NCI-H748 (cell line): ENCODE data around the gene AIRE.
A peak's percentile ranks its signal among the peaks of the same experiment; 100 is the strongest.

Source experiments
- DNase-seq: peaks from one replicate; lab custom pipeline; 2025; ENCODE audit not compliant: unreplicated experiment; lab: John Stamatoyannopoulos, UW

AIRE gene

DNA sequence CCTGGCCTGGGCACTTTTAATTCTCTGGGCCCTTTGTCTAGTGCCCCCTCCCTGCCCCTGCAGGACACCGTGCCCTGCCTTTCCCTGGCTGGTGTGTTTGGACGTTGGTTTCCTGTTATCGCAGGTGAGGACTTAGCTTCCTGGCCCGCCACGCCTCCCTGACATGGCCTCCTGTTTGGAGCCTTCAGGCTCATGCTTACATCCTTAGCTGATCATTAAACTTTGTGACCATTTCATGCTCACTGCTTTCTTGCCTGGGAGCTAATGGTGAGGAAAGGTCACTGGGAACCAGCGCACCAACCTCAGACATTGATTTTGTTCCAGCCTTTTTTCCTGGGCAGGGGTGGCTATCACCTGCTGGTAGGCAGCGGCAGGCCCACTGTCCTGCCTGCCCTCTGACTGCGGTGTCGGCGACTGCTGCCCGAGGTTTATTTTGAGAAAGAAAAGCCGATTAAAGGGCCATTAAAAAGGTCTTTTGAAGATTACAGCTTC is 17.9 kb downstream of the AIRE start:
- no peak for DNase-seq

- no peak for DNase-seq
These were observed 18.4 kb downstream of the AIRE start for GRCh38 chr21:44304011-44304616.

GRCh38 chr21:44304877-44305293 is 19.2 kb downstream of the AIRE start:
- DNase-seq = peak; percentile 27

DNA sequence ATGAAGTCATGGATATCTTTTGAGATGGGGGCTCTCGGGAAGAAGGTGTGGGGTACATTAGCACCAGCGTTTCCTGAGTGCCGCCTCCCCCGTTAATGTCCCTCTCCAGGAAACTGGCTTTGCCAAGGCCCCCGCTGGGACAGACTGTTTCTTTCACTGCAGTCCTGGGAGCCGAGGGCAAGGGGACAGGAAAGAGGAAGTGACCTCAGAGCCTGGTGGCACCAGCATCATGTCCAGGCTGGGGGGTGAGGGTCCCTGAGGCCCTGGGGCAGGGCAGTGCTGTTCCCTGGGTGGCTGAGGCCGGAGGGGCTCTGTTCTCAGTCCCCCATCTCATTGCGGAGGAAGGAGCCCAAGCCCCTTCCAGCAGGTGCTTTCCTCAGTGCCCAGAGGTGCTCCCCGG is 20.0 kb downstream of the AIRE start:
- no peak for DNase-seq

- no peak for DNase-seq
These were observed 21.4 kb downstream of the AIRE start for GRCh38 chr21:44306936-44307704.

DNA sequence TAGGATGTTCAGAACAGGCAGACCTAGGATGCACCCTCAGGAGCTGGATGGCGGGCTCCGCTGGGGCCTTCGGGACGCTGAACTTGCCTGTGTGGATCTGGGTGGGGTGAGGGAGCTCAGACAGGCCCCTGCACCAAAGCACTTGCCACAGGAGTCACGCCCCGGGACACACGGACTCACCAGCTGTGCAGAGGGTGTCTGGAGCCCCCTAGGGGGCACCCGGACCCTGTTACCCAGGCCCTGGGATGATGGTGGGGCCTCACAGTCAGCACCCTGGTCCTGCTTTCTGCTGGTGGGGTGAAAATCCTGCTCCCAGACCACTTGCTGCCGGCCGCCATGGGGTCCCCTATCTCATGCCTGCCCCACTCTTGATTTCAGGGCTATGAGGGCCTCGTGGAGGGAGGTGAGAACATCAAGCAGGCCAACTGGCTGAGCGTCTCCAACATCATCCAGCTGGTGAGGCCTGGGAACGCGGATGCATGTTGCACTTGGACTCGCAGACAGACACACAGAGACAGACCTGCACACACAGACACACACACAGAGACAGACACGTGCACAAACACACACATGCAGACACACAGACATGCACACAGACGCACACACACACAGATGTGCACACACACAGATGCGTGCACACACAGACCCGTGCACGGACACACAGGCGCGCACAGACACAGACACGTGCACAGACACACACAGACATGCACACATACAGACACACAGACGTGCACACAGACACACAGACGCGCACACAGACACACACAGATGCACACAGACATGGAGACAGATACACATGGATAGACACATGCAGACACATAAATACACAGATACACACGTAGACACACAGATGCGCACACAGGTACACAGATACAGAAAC is 25.2 kb downstream of the AIRE start:
- DNase-seq = no peak

- no peak for DNase-seq
These were observed 26.4 kb downstream of the AIRE start for GRCh38 chr21:44312089-44312488.

DNA sequence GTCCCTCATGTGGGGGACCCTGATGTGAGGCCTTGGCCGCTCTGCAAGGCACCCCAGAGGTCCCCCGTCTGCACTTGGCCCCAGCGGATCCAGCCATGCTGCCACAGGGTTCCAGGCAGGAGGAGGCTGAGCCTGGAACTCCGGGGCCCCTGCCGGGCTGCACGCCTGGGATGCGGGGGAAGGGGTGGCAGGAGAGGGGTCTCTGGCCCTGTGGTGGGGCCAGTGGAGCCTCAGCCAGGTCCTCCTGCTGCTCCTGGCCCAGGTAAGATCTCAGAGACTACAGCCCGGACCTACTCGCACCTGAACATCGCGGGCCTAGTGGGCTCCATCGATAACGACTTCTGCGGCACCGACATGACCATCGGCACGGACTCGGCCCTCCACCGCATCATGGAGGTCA is 27.0 kb downstream of the AIRE start:
- no peak for DNase-seq

GRCh38 chr21:44313451-44313850 is 27.8 kb downstream of the AIRE start:
- no peak for DNase-seq

GRCh38 chr21:44314128-44314527 is 28.5 kb downstream of the AIRE start:
- DNase-seq = no peak

DNA sequence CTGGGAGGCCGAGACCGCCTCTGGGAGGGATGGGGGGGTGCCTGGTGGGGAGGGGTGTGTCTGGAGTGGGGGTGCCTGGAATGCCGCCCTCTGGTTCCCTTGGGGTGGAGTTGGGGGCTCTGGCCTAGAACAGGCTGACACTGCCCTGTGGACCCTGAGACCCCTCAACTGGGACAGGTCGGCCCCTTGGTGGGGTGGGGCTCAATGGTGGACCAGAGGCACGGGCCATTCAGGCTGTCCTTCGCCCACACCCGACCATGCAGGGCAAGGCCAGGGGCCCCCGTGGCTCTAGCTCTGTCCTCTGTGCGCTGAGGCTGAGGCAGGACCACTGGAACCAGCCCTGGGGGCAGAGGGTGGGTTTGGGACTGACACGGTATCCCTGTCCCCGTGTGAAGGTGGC is 28.9 kb downstream of the AIRE start:
- no peak for DNase-seq

DNA sequence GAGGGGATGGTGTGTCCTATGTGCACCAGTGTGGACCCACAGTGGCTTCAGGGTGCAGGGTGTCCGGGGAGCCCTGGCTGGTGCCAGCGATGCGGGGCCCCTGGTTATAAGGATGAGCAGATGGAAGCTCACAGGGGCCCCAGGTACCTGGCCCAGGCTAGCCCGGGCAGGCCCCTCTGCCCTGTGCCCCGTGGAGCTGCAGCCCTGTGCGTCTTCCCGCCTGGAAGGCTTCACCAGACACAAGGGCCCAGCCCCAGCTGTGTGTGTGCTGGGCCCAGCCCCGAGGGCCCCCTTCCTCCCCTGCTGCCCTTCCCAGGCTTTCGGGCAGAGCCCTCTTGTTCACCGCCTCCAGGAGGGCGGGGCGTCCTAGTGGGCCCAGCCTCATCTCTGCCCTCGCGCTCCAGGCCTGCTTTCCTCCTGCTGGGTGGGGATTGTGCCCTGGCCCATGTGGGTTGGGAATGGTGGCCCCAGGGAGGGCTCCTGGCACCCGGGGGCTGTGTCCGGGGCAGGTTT is 30.1 kb downstream of the AIRE start:
- no peak for DNase-seq

DNA sequence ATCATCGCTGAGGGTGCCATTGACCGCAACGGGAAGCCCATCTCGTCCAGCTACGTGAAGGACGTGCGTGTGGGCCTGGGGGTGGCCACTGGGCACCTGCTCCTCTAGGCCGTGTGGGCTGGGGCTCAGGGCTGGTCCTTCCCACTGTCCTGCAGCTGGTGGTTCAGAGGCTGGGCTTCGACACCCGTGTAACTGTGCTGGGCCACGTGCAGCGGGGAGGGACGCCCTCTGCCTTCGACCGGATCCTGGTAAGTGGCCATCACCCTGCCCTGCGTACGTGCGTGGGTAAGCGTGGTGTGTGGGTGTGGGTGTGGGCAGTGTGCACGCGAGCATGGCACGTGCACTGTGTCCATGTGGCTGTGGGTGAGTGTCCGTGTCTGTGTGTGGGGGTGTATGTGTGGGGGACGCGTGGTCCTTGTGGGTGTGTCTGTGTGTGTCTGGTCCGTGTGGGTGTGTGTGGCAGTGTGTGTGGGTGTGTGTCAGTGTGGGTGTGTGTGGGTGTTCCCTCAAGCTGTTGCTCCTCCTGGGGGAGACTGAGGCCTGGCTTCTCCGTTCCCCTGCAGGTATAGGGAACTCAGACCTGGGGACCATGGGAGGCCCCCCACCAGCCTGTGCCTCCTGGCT is 30.7 kb downstream of the AIRE start:
- no peak for DNase-seq

GRCh38 chr21:44317241-44317782 is 31.6 kb downstream of the AIRE start:
- DNase-seq = no peak

GRCh38 chr21:44317871-44318270 is 32.2 kb downstream of the AIRE start:
- no peak for DNase-seq

DNA sequence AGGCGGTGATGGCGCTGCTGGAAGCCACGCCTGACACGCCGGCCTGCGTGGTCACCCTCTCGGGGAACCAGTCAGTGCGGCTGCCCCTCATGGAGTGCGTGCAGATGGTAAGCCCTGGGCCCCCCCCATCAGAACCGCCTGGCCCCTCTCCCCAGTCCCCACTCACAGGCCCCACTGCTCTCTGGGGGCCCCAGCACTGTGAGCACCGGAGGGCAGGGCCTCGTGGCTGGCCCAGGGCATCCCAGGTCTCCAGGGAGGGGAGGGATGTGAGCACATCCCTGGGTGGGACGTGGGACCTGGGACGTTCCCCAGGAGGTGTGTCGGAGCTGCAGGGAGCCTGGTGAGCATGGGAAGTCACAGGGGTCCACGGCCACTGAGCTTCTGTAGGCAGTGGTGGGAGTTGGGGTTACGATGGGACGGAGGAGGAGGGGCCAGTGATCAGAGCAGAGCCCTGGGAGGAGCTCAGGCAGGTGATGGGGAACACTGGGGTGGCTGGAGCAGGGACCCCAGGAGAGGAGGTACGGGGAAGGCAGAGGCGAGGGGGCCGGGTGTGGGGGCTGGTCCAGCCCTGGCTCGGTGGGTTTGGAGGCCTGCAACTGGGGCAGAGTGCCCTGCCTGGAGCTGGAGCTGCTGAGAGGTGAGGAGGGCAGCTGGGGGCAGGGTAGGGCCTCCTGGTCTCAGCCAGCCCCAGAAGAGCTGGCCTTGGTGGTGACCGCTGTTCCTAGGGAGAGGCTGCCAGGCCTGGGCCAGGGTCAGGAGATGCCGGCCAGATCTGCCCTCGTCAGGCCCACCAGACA is 33.0 kb downstream of the AIRE start:
- no peak for DNase-seq

DNA sequence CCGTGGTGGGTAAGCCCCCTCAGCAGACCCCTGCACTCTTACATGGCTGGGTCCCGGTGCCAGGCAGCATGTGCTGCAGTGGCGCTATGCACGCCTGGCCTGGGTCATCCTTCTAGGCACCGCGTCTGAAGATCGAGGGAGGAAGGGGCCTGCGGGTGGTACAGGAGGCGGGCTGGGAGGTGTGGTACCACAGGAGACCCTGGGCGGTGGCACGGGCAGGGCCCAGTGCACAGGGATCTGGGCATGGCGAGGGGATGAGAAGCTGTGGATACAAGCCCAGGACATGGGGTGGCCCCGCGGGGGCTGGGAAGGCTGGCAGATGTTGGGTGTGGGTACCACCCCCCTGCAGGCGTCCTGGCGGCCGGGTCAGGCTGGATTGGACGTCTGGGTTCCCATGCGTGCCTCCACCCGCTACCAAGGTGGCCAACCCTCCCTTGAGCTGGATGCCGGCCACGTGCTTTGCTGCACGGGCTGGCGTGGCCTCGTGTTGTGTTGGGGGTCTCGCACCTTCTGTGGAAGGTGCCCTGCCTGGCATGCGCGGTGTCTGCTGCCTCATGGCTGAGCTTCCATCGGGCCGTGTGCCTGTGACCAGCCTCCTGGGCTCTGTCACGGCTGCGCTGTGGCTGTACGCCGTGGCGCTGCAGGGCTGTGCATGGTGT is 33.9 kb downstream of the AIRE start:
- DNase-seq = no peak

DNA sequence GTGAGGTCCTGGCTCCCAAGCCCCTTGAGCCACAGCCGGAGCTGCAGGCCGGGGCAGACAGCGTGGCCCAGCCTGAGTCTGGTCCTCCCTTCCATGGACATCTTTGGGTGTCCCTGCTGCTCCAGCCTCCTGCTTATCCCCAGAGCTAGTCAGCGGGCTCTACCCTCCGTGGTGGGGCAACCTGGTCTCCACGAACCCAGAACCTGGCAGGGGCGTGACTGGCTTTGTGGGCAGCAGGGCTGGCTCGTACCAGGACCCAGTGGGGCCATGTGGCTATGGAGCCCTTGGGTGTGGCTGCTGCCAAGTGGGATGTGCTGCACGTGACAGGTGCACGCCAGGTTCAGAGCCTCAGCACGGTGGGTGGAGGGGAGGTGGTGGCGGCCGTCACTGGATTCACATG is 35.2 kb downstream of the AIRE start:
- no peak for DNase-seq

DNA sequence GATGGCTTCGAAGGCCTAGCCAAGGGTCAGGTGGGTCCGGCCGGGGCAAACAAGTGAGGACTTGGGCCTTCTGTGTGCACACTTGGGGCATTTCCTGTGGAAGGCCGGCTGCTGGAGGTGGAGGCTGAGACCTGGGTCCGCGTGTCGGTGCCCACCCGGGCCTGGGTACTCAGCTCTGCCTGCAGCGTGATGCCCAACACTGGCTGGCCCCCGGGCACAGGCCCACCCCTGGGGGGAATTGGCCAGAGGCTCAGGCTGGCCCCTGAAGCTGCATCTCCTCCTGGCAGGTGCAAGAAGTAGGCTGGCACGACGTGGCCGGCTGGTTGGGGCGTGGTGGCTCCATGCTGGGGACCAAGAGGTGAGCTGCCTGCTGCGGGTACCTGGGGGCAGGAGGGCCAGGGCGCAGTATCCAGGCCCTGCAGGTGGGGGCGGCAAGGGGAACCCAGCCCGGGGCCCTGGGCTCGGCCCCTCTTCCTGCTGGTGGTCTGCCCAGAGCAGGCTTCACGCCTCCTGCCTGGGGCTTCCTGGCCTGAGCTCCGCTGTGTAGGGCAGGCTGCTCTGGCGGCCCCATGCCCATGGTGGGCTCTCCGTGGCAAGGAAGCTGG is 36.3 kb downstream of the AIRE start:
- DNase-seq = no peak
